HL-60/S4 (cell line): ENCODE results near the gene EEF2K.

Source experiments
- in situ Hi-C: fragments of 300-500 bp; cut with MboI; formaldehyde crosslinking; loops from 2 replicates; pipeline ENCODE4 v1.14.3; 2022; ENCODE audit warnings: low sequenced_read_pairs

The EEF2K gene

DNA sequence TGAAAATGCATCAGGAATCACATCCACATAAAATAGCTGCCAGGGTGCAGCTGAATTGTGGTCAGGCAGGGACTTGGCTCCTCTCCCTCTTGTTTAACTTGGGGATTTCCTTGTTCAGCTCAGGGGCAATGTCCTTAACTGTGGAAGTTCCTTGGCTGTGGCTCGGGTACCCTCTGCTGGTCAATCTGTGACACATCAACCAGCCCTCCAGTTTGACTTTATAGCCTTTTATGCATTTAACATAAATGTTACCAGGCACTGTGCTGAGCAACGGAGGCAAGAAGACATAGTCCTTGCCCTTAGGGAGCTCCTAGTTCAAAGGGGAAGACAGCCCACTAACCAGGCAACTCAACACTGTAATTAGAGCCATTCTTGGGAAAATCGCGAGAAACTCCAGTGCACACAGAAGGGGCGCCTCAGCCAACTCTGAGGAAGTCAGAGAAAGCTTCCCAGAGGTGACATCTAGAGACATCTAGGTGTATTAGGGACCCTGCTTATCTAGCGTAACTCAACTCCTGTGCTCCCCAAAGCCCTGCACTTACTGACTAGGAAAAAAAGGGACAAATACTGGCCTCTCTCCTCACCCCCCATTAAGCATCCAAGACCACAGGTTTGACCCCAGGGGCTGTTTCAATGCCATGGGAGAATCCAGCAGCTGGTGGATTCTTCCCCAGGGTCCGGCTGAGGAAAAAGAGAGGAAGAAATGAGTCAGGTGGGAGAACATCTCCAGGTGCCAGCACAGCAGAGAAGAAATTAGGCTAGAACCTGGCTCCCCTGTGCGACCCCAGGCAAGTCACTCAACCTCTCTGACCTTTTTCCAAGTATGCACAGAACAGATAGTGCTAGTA is 17.3 kb upstream of the EEF2K start:
- in situ Hi-C loops = loop anchor here (5.0 to 25.0 kb wide), 2 partner anchors 187 to 1027 kb away; partner anchors contain the start of genes DNAH3, LDAF1 and PDZD9

GRCh38 chr16:22189473-22190080 is 16.5 kb upstream of the EEF2K start:
- in situ Hi-C loops = loop anchor here (5.0 to 25.0 kb wide), 2 partner anchors 187 to 1027 kb away; partner anchors contain the start of genes DNAH3, LDAF1 and PDZD9

DNA sequence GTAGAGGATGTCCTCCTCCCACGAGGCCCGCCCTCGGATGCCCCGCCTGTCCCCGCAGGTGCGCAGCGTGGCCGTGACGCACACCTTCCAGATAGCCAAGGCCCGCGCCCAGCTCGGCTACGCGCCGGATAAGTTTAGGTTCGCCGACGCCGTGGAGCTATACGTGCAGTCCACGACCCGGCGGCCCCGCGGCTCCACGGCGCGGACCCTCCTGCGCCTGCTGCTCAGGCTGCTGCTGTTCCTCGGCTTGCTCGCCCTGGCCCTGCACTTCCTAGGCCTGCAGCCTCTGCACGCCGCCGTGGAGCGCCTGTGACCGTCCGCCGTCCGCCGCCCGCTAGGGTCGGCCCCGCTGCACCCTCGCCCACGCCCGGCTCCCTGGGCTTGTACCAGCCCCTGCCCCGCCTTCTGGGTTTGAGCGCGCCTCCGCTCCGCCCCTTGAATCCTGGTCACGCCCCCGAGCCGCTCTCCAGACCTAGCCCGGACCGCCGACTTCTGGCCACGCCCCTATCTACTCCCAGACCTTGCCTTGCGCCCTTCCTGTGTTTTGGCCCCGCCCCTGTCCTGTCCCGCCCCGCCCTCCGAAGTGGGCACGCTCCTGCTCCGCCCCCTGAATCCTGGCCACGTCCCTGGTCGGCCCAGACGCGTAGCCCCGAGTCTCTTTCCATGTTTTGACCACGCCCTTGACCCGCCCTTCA is 15.8 kb upstream of the EEF2K start:
- in situ Hi-C loops = loop anchor here (25.0 kb wide), 1 partner anchor 1028 kb away; the partner anchor contains the start of genes DNAH3 and LDAF1

DNA sequence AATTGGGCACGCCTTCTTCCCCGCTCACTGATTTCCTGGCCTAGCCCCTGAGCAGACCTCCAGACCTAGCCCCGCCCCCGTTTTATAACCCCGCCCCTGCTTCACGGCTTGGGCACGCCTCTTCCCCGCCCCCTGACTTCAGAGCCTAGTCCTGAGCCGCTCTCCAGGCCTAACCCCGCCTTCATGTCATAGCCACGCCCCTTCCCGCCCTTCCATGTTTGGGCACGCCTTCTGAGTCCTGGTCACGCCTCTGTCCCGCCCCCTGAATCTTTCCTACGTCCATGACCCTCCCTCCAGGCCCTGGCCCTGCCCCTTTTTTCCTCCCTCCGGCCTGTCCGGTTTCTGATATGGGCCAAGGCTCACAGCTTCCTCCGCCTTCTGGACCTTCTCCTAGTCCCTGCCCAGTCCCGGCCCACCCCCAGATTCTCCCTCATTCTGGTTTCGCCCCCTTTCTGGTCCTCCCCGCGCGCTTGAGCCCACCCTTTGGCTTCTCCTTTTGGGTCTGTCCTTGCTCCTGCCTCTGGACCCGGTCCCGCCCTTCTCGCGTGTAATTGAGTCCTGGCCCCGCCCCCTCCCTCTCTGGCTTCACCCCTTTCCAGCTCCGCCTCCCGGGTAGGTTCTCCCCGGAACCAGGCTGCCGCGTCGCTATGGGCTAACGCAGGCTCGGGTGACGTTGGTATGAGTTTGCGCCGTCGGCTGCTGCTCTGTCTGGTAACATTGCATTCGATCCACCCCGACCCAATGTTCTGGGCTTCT is 15.1 kb upstream of the EEF2K start:
- in situ Hi-C loops = loop anchor here (25.0 kb wide), 1 partner anchor 1029 kb away; the partner anchor contains the start of genes DNAH3 and LDAF1

DNA sequence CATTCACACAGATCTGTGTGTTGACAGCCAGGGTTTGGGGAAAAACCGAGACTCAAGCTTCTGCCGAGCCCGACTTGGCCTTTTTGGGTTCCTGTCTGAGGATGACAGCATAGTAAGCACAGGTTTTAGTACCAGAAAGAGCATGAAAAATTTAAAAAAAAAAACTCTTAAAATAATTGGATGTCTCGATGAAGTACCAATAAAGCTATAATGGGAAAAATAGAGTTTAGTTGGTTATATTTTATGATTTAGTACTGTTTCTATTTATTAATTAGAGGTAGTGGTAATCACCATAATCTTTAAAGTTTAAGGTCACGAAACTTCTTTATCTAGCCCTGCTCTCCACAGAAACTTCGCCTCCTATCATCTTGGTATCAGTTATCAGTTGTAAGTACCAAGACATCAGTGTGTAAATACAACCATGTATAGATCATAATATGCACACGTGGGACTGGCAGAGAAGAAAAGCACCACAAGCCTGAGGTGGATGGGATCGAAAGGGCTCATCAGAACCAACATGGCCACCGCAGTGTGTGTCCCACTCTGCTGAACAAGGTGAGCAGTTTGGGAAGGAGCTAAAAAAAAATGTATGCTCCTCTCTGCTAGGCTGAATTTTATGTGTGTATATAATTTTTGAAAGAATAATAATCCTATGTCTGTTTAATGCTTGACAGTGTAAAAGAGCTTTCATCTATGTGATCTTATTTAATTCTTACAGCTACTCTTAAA is 14.4 kb upstream of the EEF2K start:
- in situ Hi-C loops = loop anchor here (25.0 kb wide), 1 partner anchor 1029 kb away; the partner anchor contains the start of genes DNAH3 and LDAF1

DNA sequence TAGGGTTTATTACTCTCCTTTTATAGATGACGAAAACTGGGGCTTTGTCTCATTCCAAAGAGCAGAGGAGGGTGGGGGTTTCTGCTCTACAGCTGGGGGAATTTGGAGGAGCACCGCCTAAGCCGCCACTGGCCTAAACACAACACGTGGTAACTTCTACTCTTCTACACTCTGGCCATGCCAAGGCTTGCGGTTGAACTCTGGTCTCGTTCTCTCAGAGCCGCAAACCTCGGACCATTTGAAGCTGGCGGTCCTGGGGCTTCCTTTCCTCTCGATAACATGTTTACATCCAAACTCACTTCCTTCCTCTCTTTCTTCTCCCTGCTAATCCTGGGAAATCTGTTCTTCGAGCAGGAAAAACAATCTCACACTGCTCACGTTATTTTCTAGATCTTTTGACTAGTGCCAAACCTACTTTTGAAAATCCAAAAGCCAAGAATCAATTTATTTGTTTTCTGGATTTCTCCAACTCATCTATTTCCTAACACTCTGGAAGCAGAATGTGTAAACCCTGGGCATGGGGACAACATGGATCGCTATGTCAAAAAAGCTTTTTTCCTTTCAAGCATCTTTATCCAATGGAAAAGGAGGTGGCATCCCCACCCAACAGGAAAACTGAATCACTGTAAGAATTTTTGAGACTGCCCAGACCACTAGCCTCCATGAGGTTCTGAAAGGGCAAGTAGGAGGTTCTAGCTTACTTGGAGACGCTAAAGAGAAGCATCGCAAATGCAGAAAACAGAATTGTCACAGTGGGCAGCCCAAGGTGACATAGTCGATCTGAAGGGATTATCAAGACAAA is 13.6 kb upstream of the EEF2K start:
- in situ Hi-C loops = loop anchor here (25.0 kb wide), 1 partner anchor 1030 kb away; the partner anchor contains the start of genes DNAH3 and LDAF1

- in situ Hi-C loops = loop anchor here (25.0 kb wide), 1 partner anchor 1031 kb away; the partner anchor contains the start of genes DNAH3 and LDAF1
Observed at GRCh38 chr16:22193063-22193411, 13.0 kb upstream of the EEF2K start.

GRCh38 chr16:22194707-22195444 is 11.2 kb upstream of the EEF2K start:
- in situ Hi-C loops = loop anchor here (25.0 kb wide), 1 partner anchor 1033 kb away; the partner anchor contains the start of genes DNAH3 and LDAF1

- in situ Hi-C loops = loop anchor here (25.0 kb wide), 1 partner anchor 1033 kb away; the partner anchor contains the start of genes DNAH3 and LDAF1
Observed at GRCh38 chr16:22195445-22195694, 10.7 kb upstream of the EEF2K start.

DNA sequence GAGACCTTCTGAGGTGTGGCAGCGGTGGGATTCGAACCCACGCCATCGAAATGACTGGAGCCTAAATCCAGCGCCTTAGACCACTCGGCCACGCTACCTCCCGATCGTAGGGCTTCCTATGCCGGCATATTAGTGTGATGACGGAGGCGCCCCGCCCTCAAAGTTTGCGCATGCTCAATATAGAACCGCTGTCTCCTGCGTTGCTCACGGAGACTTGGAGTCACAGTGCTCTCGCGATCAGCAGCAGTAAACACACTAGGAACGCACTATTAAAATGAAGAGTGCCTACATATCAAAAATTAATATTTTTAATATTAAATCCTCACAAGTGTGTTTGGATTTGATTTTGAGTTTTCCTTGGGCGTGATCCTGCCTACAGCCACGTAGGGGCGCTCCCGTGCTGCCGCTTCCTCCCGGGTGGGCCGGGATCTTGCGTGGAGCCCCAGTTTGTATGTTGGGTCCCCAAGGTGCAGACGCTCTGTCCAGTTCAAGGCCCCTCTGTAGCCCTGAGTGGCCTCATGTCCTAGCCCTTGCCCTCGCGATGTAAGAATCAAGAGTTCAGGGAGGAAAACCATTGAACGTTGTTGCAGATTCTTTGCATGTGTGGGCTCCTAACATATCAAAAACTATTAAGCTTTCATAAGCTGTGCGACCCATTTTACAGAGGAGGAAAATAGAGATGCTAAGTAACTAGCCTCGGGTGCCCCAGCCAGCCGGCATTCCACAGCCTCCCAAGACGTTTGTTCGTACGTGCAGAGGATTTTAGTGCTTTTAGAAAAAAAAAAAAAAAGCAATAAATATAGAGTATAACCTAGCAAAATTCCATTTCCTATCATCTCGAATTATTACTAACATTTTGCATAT is 10.2 kb upstream of the EEF2K start:
- in situ Hi-C loops = loop anchor here (25.0 kb wide), 1 partner anchor 1034 kb away; the partner anchor contains the start of genes DNAH3 and LDAF1

DNA sequence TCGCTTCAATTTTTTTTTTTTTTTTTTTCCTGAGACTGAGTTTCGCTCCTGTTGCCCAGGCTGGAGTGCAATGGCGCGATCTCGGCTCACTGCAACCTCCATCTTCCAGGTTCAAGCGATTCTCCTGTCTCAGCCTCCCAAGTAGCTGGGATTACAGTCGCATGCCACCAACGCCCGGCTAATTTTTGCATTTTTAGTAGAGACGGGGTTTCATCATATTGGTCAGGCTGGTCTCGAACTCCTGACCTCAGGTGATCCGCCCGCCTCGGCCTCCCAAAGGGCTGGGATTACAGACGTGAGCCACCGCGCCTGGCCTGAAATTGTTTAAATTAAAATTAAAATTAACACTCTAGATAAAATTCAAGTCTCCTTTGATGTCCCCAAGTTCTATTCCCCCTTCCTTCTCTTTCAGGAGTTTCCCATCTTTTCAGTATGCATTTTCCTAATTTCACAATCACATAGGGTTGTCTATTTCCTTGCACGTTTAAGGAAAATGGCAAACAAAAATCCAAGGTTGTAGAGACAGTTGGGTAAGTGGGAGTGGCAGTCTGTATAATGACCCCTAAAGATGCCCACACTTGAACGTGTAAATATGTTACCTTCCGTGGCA is 9.4 kb upstream of the EEF2K start:
- in situ Hi-C loops = loop anchor here (25.0 kb wide), 1 partner anchor 1034 kb away; the partner anchor contains the start of genes DNAH3 and LDAF1

GRCh38 chr16:22198547-22199293 is 7.4 kb upstream of the EEF2K start:
- in situ Hi-C loops = loop anchor here (25.0 kb wide), 1 partner anchor 1036 kb away; the partner anchor contains the start of genes DNAH3 and LDAF1

GRCh38 chr16:22202261-22202637 is 3.8 kb upstream of the EEF2K start:
- in situ Hi-C loops = loop anchor here (5.0 kb wide), 1 partner anchor 95 kb away; the partner anchor contains the start of gene POLR3E

GRCh38 chr16:22203091-22203490 is 3.0 kb upstream of the EEF2K start:
- in situ Hi-C loops = loop anchor here (5.0 kb wide), 1 partner anchor 94 kb away; the partner anchor contains the start of gene POLR3E

GRCh38 chr16:22204091-22204655 is 1.9 kb upstream of the EEF2K start:
- in situ Hi-C loops = loop anchor here (5.0 kb wide), 1 partner anchor 93 kb away; the partner anchor contains the start of gene POLR3E
